ENCODE measurements around the gene MAU2. TPM values are rescaled to one million over a fixed set of nuclear protein-coding genes. Genes with fewer than 3 reads are reported as not detected.

MAU2 gene
- total RNA-seq, 1 experiment from 2014 or later: 38.0 TPM

DNA sequence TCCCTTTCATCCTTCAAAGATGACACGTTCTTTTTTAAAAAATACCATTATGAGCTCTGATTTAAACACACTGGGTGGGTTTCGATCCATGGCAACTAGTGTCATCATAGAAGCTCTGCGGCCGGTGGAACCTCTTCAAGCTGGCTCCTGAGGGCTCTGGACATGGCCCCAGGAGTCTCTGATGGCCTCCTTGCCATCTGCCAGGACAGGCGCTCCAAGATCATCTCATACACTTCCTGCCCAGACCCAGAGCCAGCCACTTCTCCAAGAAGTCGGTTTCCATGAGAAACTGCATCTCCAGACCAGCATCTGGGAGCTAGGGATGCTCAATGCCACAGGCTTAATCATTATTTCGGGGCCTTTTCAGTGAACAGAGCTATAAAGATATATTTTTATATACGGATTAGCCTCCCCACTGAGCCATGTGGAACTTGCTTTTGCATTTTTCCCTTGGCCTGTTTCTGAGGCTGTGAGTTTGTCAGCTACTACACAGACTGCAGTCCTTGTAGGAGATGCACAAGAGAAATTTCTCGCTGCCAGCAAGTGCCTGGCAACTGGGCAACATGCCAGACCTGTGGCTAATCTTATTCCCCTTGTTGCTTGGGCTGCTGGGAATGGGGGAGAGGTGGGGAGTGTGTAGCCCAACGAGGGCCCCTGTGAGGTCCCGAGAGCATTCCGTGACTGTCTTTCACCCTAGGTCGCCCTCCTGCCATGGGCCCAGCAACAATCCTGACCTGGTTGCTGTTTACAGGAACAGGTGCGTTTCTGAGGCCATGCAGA, 16.3 kb upstream of the MAU2 start:
- no TSS peak for BruUV-seq (replicated peaks)
- intact Hi-C loops (cut with micrococcal nuclease; ENCODE audit: unreplicated experiment): no loop called here
- Histone ChIP-seq H3K36me3 (ENCODE audit: control insufficient read depth, insufficient read depth, low read length) (no peaks in the 10 kb centered on the region), H3K27ac (ENCODE audit: low read length) (no peak overlapping the region), H3K9me3 (ENCODE audit: control insufficient read depth, insufficient read depth, low read depth, low read length) (no peaks in the 10 kb centered on the region), H3K4me1 (ENCODE audit: control insufficient read depth, insufficient read depth, low read length) (no peaks in the 10 kb centered on the region), H3K4me3 (ENCODE audit: low read depth in 2 of 2, low read length in 2 of 2) (no peak overlapping the region), H3K27me3 (ENCODE audit: control insufficient read depth, insufficient read depth, low read length) (no peaks in the 10 kb centered on the region)
- in situ Hi-C loops (cut with HindIII; ENCODE audit: low pct_unique_long_range_greater_than_20kb, low sequenced_read_pairs): no loop called here
- no peak for TF ChIP-seq TCF7L2 (IDR thresholded peaks at IDR 0.05; ENCODE audit: low read depth, low read length)
- TF ChIP-seq POLR2AphosphoS5 (IDR thresholded peaks at IDR 0.05; ENCODE audit: low read depth, low read length): no peak
- TF ChIP-seq, protein P1, sequence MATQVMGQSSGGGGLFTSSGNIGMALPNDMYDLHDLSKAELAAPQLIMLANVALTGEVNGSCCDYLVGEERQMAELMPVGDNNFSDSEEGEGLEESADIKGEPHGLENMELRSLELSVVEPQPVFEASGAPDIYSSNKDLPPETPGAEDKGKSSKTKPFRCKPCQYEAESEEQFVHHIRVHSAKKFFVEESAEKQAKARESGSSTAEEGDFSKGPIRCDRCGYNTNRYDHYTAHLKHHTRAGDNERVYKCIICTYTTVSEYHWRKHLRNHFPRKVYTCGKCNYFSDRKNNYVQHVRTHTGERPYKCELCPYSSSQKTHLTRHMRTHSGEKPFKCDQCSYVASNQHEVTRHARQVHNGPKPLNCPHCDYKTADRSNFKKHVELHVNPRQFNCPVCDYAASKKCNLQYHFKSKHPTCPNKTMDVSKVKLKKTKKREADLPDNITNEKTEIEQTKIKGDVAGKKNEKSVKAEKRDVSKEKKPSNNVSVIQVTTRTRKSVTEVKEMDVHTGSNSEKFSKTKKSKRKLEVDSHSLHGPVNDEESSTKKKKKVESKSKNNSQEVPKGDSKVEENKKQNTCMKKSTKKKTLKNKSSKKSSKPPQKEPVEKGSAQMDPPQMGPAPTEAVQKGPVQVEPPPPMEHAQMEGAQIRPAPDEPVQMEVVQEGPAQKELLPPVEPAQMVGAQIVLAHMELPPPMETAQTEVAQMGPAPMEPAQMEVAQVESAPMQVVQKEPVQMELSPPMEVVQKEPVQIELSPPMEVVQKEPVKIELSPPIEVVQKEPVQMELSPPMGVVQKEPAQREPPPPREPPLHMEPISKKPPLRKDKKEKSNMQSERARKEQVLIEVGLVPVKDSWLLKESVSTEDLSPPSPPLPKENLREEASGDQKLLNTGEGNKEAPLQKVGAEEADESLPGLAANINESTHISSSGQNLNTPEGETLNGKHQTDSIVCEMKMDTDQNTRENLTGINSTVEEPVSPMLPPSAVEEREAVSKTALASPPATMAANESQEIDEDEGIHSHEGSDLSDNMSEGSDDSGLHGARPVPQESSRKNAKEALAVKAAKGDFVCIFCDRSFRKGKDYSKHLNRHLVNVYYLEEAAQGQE (IDR thresholded peaks at IDR 0.05; ENCODE audit: insufficient read depth in 1 of 2, low read depth in 2 of 2, low read length in 1 of 2): no peak
- no peak for TF ChIP-seq SIN3A (IDR thresholded peaks at IDR 0.05; ENCODE audit: borderline replicate concordance, insufficient read depth, low read depth, low read length)
- TF ChIP-seq, protein P2, sequence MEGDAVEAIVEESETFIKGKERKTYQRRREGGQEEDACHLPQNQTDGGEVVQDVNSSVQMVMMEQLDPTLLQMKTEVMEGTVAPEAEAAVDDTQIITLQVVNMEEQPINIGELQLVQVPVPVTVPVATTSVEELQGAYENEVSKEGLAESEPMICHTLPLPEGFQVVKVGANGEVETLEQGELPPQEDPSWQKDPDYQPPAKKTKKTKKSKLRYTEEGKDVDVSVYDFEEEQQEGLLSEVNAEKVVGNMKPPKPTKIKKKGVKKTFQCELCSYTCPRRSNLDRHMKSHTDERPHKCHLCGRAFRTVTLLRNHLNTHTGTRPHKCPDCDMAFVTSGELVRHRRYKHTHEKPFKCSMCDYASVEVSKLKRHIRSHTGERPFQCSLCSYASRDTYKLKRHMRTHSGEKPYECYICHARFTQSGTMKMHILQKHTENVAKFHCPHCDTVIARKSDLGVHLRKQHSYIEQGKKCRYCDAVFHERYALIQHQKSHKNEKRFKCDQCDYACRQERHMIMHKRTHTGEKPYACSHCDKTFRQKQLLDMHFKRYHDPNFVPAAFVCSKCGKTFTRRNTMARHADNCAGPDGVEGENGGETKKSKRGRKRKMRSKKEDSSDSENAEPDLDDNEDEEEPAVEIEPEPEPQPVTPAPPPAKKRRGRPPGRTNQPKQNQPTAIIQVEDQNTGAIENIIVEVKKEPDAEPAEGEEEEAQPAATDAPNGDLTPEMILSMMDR (IDR thresholded peaks at IDR 0.05): no peak
- ATAC-seq (no peak), DNase-seq (ENCODE audit: low read depth, low spot score) (no peak)
- CTCF ChIA-PET: no interaction called here
- POLR2A ChIA-PET: no interaction called here

DNA sequence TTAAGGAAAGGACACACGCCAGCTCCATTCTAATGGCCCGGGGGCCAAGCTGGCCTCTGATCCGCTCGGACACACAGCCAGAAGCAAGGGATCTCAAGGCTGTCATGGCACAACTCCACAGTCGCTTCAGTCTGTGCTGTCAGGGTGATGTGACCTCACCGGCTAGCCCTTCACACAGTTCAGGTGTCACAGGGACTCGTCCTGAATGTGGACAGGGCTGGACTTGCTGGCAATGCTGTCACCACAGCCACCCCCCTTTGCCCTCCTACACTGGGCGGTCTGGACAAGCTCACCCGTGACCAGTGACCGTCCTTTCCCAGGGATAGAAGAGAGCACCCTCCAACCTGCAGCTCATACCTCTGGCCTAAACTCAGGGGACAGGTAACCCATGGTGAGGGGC, 15.6 kb upstream of the MAU2 start:
- no peaks in the 10 kb centered on the region for H3K4me1 ChIP-seq (ENCODE audit: control insufficient read depth, insufficient read depth, low read length)
- no peak overlapping the region for H3K27ac ChIP-seq (ENCODE audit: low read length)
- H3K4me3 ChIP-seq (ENCODE audit: low read depth in 2 of 2, low read length in 2 of 2): no peak overlapping the region
- in situ Hi-C loops (cut with HindIII; ENCODE audit: low pct_unique_long_range_greater_than_20kb, low sequenced_read_pairs): no loop called here
- TF ChIP-seq TCF7L2 (IDR thresholded peaks at IDR 0.05; ENCODE audit: low read depth, low read length) (no peak), SIN3A (IDR thresholded peaks at IDR 0.05; ENCODE audit: borderline replicate concordance, insufficient read depth, low read depth, low read length) (no peak), POLR2AphosphoS5 (IDR thresholded peaks at IDR 0.05; ENCODE audit: low read depth, low read length) (no peak)
- TF ChIP-seq, protein P1 (IDR thresholded peaks at IDR 0.05; ENCODE audit: insufficient read depth in 1 of 2, low read depth in 2 of 2, low read length in 1 of 2): no peak
- no peaks in the 10 kb centered on the region for H3K36me3 ChIP-seq (ENCODE audit: control insufficient read depth, insufficient read depth, low read length)
- POLR2A ChIA-PET: no interaction called here
- no peak for DNase-seq (ENCODE audit: low read depth, low spot score)
- H3K27me3 ChIP-seq (ENCODE audit: control insufficient read depth, insufficient read depth, low read length): no peaks in the 10 kb centered on the region
- intact Hi-C loops (cut with micrococcal nuclease; ENCODE audit: unreplicated experiment): no loop called here
- no peak for ATAC-seq
- CTCF ChIA-PET: no interaction called here
- no TSS peak for BruUV-seq (replicated peaks)
- H3K9me3 ChIP-seq (ENCODE audit: control insufficient read depth, insufficient read depth, low read depth, low read length): no peaks in the 10 kb centered on the region
